ENCODE measurements around the gene TNFRSF8. TPM values are rescaled to one million over a fixed set of nuclear protein-coding genes. Genes with fewer than 3 reads are reported as not detected.

TNFRSF8 gene
- total and polyA plus RNA-seq, 2 donors (not counting 1 experiment from before 2014, with no cell fraction given) = 0.05 TPM; not detected in 1

DNA sequence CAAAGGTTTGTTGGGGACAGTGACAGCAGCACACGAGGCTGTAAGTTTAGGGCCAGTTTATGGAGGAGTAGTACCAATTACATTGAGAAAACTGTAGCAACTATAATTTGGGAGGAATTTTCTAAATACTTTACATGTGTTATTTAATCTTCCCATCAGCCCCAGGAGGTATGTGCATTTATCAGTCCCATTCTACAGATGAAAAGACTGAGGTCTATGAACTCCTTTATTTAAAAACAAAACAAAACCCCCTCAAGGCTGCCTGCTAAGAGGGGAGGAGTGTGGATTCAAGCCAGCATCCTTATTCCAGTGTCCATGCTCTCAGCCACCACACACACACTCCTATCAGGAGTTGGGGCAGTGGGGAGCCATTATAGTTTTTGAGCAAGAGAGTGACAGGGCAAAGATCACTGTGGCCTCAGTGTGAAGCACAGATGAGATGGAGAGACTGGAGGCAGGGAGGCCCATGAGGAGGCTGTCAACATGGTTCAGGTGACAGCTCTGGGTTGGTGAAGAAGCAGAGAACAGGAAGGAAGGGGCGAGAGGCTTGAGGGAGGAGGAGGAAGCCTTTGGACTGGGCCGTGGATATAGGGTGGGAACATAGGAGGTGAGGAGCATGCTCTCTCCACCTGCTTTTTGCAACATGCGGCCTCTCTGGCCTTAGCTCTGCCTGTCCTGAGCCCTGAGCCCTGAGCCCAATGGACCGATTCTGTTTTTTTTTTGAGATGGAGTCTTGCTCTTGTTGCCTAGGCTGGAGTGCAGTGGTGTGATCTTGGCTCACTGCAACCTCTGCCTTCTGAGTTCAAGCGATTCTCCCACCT is 113.4 kb downstream of the TNFRSF8 start:
- Histone ChIP-seq H4K20me1 (ENCODE audit: control insufficient read depth, extremely low read depth, insufficient read depth, low read length) (no peaks in the 10 kb centered on the region), H3K4me1 (ENCODE audit: control insufficient read depth, extremely low read depth, insufficient read depth, low read length) (peaks cover 41% of the 10 kb centered on the region), H3K36me3 (ENCODE audit: control insufficient read depth, insufficient read depth, low read length) (peaks cover 1% of the 10 kb centered on the region), H3K4me2 (ENCODE audit: extremely low read depth, insufficient read depth, low read length) (no peak overlapping the region), H3K27ac (ENCODE audit: insufficient read depth, low read length) (peak overlapping the region; percentile 27), H3K4me3 (replicated peaks in 1 of 4; ENCODE audit: control extremely low read depth in 1 of 4, insufficient read depth in 1 of 4, low read depth in 3 of 4, low read length in 4 of 4) (no peak overlapping the region), H3K27me3 (ENCODE audit: control insufficient read depth, insufficient read depth, low read length) (no peaks in the 10 kb centered on the region), H3K79me2 (ENCODE audit: control insufficient read depth, insufficient read depth, low read length) (peaks cover 49% of the 10 kb centered on the region), H2AFZ (ENCODE audit: low read length) (no peak overlapping the region), H3K9me3 (ENCODE audit: control insufficient read depth, insufficient read depth, low read depth, low read length) (no peaks in the 10 kb centered on the region), H3K9ac (ENCODE audit: insufficient read depth, low read length) (no peak overlapping the region)
- DNase-seq (ENCODE audit: low read depth in 2 of 2) = no peak
- TF ChIP-seq EZH2 (IDR thresholded peaks at IDR 0.05; ENCODE audit: low read length, missing control alignments) (no peak), CTCF (conservative IDR thresholded peaks at IDR 0.05 in 1 of 2, IDR thresholded peaks at IDR 0.05 in 1 of 2; ENCODE audit: low read depth in 1 of 2, low read length in 2 of 2) (no peak)

- Histone ChIP-seq H3K4me2 (ENCODE audit: extremely low read depth, insufficient read depth, low read length) (peak overlapping the region; percentile 75), H3K36me3 (ENCODE audit: control insufficient read depth, insufficient read depth, low read length) (peaks cover 1% of the 10 kb centered on the region), H3K27ac (ENCODE audit: insufficient read depth, low read length) (peak overlapping the region; percentile 85), H3K4me1 (ENCODE audit: control insufficient read depth, extremely low read depth, insufficient read depth, low read length) (peaks cover 43% of the 10 kb centered on the region), H3K9ac (ENCODE audit: insufficient read depth, low read length) (no peak overlapping the region), H3K4me3 (replicated peaks in 1 of 4; ENCODE audit: control extremely low read depth in 1 of 4, insufficient read depth in 1 of 4, low read depth in 3 of 4, low read length in 4 of 4) (no peak overlapping the region), H2AFZ (ENCODE audit: low read length) (no peak overlapping the region), H4K20me1 (ENCODE audit: control insufficient read depth, extremely low read depth, insufficient read depth, low read length) (no peaks in the 10 kb centered on the region), H3K9me3 (ENCODE audit: control insufficient read depth, insufficient read depth, low read depth, low read length) (no peaks in the 10 kb centered on the region), H3K79me2 (ENCODE audit: control insufficient read depth, insufficient read depth, low read length) (peaks cover 41% of the 10 kb centered on the region), H3K27me3 (ENCODE audit: control insufficient read depth, insufficient read depth, low read length) (no peaks in the 10 kb centered on the region)
- TF ChIP-seq CTCF (conservative IDR thresholded peaks at IDR 0.05 in 1 of 2, IDR thresholded peaks at IDR 0.05 in 1 of 2; ENCODE audit: low read depth in 1 of 2, low read length in 2 of 2) (no peak), EZH2 (IDR thresholded peaks at IDR 0.05; ENCODE audit: low read length, missing control alignments) (no peak)
- no peak for DNase-seq (ENCODE audit: low read depth in 2 of 2)
Observed at GRCh38 chr1:12177156-12177998, 114.3 kb downstream of the TNFRSF8 start.

DNA sequence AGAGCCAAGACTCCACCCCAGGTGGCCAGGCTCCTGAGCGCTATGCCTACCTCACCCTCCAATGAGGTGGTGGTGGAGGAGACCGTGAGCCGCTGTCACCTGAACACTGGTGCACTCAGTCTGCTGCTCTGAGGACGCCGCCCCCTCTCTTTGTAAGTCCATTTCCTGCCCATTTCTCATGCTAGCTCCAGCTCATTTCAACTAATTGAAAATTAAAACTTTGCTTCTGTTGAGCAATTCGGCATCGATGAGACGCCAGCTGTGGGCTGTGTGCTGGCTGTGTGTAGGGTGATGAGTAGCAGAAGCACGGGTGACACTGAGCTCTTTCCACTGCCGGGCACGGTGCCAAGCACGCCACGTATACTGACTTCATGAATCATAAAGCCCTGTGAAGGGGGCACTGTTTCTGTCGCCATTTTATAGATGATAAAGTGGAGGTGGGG is 114.9 kb downstream of the TNFRSF8 start:
- Histone ChIP-seq H3K4me2 (ENCODE audit: extremely low read depth, insufficient read depth, low read length) (peak overlapping the region; percentile 75), H3K9ac (ENCODE audit: insufficient read depth, low read length) (no peak overlapping the region), H3K36me3 (ENCODE audit: control insufficient read depth, insufficient read depth, low read length) (peaks cover 1% of the 10 kb centered on the region), H3K27ac (ENCODE audit: insufficient read depth, low read length) (peak overlapping the region; percentile 85), H3K27me3 (ENCODE audit: control insufficient read depth, insufficient read depth, low read length) (no peaks in the 10 kb centered on the region), H3K9me3 (ENCODE audit: control insufficient read depth, insufficient read depth, low read depth, low read length) (no peaks in the 10 kb centered on the region), H3K79me2 (ENCODE audit: control insufficient read depth, insufficient read depth, low read length) (peaks cover 36% of the 10 kb centered on the region), H3K4me3 (replicated peaks in 1 of 4; ENCODE audit: control extremely low read depth in 1 of 4, insufficient read depth in 1 of 4, low read depth in 3 of 4, low read length in 4 of 4) (no peak overlapping the region), H2AFZ (ENCODE audit: low read length) (no peak overlapping the region), H3K4me1 (ENCODE audit: control insufficient read depth, extremely low read depth, insufficient read depth, low read length) (peaks cover 43% of the 10 kb centered on the region), H4K20me1 (ENCODE audit: control insufficient read depth, extremely low read depth, insufficient read depth, low read length) (no peaks in the 10 kb centered on the region)
- DNase-seq (ENCODE audit: low read depth in 2 of 2) = peak; percentile 83 to 93
- no peak for TF ChIP-seq CTCF (conservative IDR thresholded peaks at IDR 0.05 in 1 of 2, IDR thresholded peaks at IDR 0.05 in 1 of 2; ENCODE audit: low read depth in 1 of 2, low read length in 2 of 2)
- no peak for TF ChIP-seq EZH2 (IDR thresholded peaks at IDR 0.05; ENCODE audit: low read length, missing control alignments)
